Measurements from ENCODE around the gene ZNF740.

GRCh38 chr12:53173085-53173715, 7.3 kb upstream of the ZNF740 start:
- TF ChIP-seq, protein P1, sequence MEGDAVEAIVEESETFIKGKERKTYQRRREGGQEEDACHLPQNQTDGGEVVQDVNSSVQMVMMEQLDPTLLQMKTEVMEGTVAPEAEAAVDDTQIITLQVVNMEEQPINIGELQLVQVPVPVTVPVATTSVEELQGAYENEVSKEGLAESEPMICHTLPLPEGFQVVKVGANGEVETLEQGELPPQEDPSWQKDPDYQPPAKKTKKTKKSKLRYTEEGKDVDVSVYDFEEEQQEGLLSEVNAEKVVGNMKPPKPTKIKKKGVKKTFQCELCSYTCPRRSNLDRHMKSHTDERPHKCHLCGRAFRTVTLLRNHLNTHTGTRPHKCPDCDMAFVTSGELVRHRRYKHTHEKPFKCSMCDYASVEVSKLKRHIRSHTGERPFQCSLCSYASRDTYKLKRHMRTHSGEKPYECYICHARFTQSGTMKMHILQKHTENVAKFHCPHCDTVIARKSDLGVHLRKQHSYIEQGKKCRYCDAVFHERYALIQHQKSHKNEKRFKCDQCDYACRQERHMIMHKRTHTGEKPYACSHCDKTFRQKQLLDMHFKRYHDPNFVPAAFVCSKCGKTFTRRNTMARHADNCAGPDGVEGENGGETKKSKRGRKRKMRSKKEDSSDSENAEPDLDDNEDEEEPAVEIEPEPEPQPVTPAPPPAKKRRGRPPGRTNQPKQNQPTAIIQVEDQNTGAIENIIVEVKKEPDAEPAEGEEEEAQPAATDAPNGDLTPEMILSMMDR (conservative IDR thresholded peaks at IDR 0.05; ENCODE audit: low read length) = no peak
- TF ChIP-seq EZH2phosphoT487 (IDR thresholded peaks at IDR 0.05; ENCODE audit: borderline replicate concordance) = no peak
